GM12878 (cell line): Measurements from ENCODE around the gene IFI35. TPM values are rescaled to one million over a fixed set of nuclear protein-coding genes. Genes with fewer than 3 reads are reported as not detected.

Experiments
- BACH1 ChIP-seq: fragments of 450-650 bp; IDR thresholded peaks from 2 replicates; pipeline ENCODE4 v1.6.1; 2017; ENCODE audit warnings: mild to moderate bottlenecking, borderline replicate concordance
- BHLHE40 ChIP-seq, 2 experiments: fragments of 450-650 bp in 1 of 2; IDR thresholded peaks; 2 replicates each; pipeline ENCODE4 v1.6.1; 2011 to 2017; ENCODE audit warnings: low read depth in 2 of 2, borderline replicate concordance in 1 of 2, improper control_type of control experiment in 1 of 2, low read length in 1 of 2, mild to moderate bottlenecking in 1 of 2
- CBX3 ChIP-seq: fragments of 200-600 bp; sonication (generic); IDR thresholded peaks from 2 replicates; pipeline ENCODE4 v1.6.1; 2016; ENCODE audit warnings: low read depth, borderline replicate concordance
- CHD4 ChIP-seq: fragments of 200-600 bp; sonication (generic); IDR thresholded peaks from 2 replicates; pipeline ENCODE4 v1.6.1; 2016; ENCODE audit warnings: mild to moderate bottlenecking
- DPF2 ChIP-seq: fragments of 450-650 bp; IDR thresholded peaks from 2 replicates; pipeline ENCODE4 v1.6.1; 2017; ENCODE audit warnings: mild to moderate bottlenecking
- ESRRA ChIP-seq: IDR thresholded peaks from 2 replicates; pipeline ENCODE4 v1.6.1; 2012; ENCODE audit warnings: mild to moderate bottlenecking, low read length, improper control_type of control experiment
- FOXK2 ChIP-seq: fragments of 450-650 bp; IDR thresholded peaks from 2 replicates; pipeline ENCODE4 v1.6.1; 2017; ENCODE audit warnings: mild to moderate bottlenecking, moderate library complexity
- HCFC1 ChIP-seq: fragments of 150-350 bp; IDR thresholded peaks from 2 replicates; pipeline ENCODE4 v1.6.1; 2014; ENCODE audit warnings: low read length
- JUND ChIP-seq: IDR thresholded peaks from 2 replicates; pipeline ENCODE4 v1.6.1; 2012; ENCODE audit warnings: low read depth, mild to moderate bottlenecking, low read length, improper control_type of control experiment, moderate library complexity
- MXI1 ChIP-seq: fragments of 150-350 bp; IDR thresholded peaks from 2 replicates; pipeline ENCODE4 v1.6.1; 2011; ENCODE audit warnings: low read depth, mild to moderate bottlenecking, inconsistent platforms, low read length, improper control_type of control experiment
- NFIC ChIP-seq: IDR thresholded peaks from 2 replicates; pipeline ENCODE4 v1.6.1; 2012; ENCODE audit warnings: low read depth, mild to moderate bottlenecking, inconsistent platforms, low read length, moderate library complexity
- NR2C2 ChIP-seq: IDR thresholded peaks from 2 replicates; pipeline ENCODE4 v1.6.1; 2011; ENCODE audit warnings: borderline replicate concordance, low read depth; ENCODE audit not compliant: control insufficient read depth, insufficient read length
- RELA ChIP-seq: fragments of 450-650 bp; IDR thresholded peaks from 2 replicates; pipeline ENCODE4 v1.8.0; 2014; ENCODE audit warnings: borderline replicate concordance; ENCODE audit not compliant: partially characterized antibody
- SMAD5 ChIP-seq: IDR thresholded peaks from 2 replicates; pipeline ENCODE4 v1.6.1; 2016; ENCODE audit warnings: antibody characterized with exemption, low read depth
- SMARCA5 ChIP-seq: fragments of 450-650 bp; IDR thresholded peaks from 2 replicates; pipeline ENCODE4 v1.6.1; 2017; ENCODE audit warnings: mild to moderate bottlenecking
- TCF3 ChIP-seq: IDR thresholded peaks from 2 replicates; pipeline ENCODE4 v1.6.1; 2012; ENCODE audit warnings: low read depth, mild to moderate bottlenecking, low read length, borderline replicate concordance; ENCODE audit not compliant: insufficient read depth
- ZBED1 ChIP-seq: IDR thresholded peaks from 2 replicates; pipeline ENCODE4 v1.6.1; 2016; ENCODE audit warnings: borderline replicate concordance
- polyA plus RNA-seq, 11 experiments: library from polyadenylated mRNA; depleted of rRNA in 4 of 11; unstranded in 6 of 11; stranded (reverse) in 5 of 11; fragments of >200 nt; fragmentation: Nextera tagmentation in 4 of 11; fragmentation: Illumina TruSeq in 1 of 11; extraction: Ambion mirVana in 4 of 11; extraction: Trizol in 1 of 11; gene quantifications; 1 replicate in 1 of 11; 2 replicates in 10 of 11; pipeline versions ENCODE4 v1.2.1 to v1.2.3, GENCODE V29; 2011 to 2016; ENCODE audit warnings: inconsistent platforms in 2 of 11, missing spikeins in 2 of 11, low read depth in 1 of 11
- total RNA-seq, 4 experiments: library from RNA; depleted of rRNA in 3 of 4; stranded (reverse); fragments of >200 nt in 3 of 4; fragmentation: Illumina TruSeq in 1 of 4; extraction: Trizol in 1 of 4; gene quantifications; 2 replicates each; pipeline versions ENCODE4 v1.2.1 to v1.2.3, GENCODE V29; 2013 to 2021
- TF ChIP-seq, protein P1 (sequence below): IDR thresholded peaks from 2 replicates; pipeline ENCODE4 v1.6.1; 2011; ENCODE audit warnings: mild to moderate bottlenecking, low read depth, low read length, moderate library complexity; ENCODE audit not compliant: insufficient replicate concordance
- TF ChIP-seq, protein P2 (sequence below): fragments of 450-650 bp; IDR thresholded peaks from 2 replicates; pipeline ENCODE4 v1.6.1; 2016; ENCODE audit warnings: mild to moderate bottlenecking, moderate library complexity, borderline replicate concordance
- TF ChIP-seq, protein P3 (sequence below): fragments of 450-650 bp; IDR thresholded peaks from 2 replicates; pipeline ENCODE4 v1.6.1; 2017; ENCODE audit warnings: low read depth, mild to moderate bottlenecking, moderate library complexity
- TF ChIP-seq, protein P4 (sequence below): fragments of 450-650 bp; IDR thresholded peaks from 2 replicates; pipeline ENCODE4 v1.6.1; 2018; ENCODE audit warnings: mild to moderate bottlenecking, low read depth, moderate library complexity; ENCODE audit not compliant: partially characterized antibody

IFI35 gene
- total and polyA plus RNA-seq, 10 of the 15 experiments (the other 5 are each of a cell fraction or from before 2014, with no cell fraction given): 18.4 to 92.2 (median 65.3) TPM

DNA sequence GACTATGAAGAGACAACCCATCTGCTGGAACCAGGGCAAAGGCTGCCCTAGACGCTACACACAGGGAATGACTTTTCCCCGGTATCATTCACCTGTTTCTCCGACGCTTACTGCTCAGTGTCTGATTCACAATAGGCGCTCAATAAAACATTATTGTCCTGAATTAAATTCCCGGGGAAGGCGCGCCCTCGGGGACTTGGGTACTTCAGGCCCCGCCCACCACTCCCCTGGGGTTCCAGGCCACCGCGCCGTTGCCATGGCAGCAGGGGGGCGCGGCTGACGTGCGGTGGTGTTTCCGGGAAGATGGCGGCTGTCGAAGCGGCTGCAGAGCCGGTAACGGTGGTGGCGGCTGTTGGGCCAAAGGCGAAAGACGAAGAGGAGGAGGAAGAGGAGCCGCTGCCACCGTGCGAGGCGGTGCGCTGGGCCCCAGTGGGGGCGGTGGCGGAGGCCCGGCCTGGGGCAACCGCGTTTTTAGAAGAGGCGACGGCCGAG lies 26.3 kb upstream of the IFI35 start, which contains the start of gene RUNDC1 (continued):
- TF ChIP-seq, protein P1, sequence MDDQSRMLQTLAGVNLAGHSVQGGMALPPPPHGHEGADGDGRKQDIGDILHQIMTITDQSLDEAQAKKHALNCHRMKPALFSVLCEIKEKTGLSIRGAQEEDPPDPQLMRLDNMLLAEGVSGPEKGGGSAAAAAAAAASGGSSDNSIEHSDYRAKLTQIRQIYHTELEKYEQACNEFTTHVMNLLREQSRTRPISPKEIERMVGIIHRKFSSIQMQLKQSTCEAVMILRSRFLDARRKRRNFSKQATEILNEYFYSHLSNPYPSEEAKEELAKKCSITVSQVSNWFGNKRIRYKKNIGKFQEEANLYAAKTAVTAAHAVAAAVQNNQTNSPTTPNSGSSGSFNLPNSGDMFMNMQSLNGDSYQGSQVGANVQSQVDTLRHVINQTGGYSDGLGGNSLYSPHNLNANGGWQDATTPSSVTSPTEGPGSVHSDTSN: no peak
- TF ChIP-seq BACH1 (no peak), JUND (0 out of 2 replicates have a peak, but pooled peaks have one; percentile 3), HCFC1 (peak; percentile 45; the same call in 1 of the 2 replicates), MXI1 (peak; percentile 82), SMAD5 (0 out of 2 replicates have a peak, but pooled peaks have one; percentile 29), BHLHE40 (IDR thresholded peaks at IDR 0.05; ENCODE audit: borderline replicate concordance in 1 of 2, low read depth in 2 of 2, low read length in 1 of 2) (0 out of 4 replicates have a peak, but pooled peaks of 1 of the 2 experiments have one; percentile 36), DPF2 (peak; percentile 77), ZBED1 (no peak), SMARCA5 (peak; percentile 73), NR2C2 (no peak), TCF3 (no peak), RELA (peak; percentile 35), FOXK2 (no peak), CHD4 (no peak), CBX3 (no peak), ESRRA (no peak), NFIC (no peak)
- TF ChIP-seq, protein P2, sequence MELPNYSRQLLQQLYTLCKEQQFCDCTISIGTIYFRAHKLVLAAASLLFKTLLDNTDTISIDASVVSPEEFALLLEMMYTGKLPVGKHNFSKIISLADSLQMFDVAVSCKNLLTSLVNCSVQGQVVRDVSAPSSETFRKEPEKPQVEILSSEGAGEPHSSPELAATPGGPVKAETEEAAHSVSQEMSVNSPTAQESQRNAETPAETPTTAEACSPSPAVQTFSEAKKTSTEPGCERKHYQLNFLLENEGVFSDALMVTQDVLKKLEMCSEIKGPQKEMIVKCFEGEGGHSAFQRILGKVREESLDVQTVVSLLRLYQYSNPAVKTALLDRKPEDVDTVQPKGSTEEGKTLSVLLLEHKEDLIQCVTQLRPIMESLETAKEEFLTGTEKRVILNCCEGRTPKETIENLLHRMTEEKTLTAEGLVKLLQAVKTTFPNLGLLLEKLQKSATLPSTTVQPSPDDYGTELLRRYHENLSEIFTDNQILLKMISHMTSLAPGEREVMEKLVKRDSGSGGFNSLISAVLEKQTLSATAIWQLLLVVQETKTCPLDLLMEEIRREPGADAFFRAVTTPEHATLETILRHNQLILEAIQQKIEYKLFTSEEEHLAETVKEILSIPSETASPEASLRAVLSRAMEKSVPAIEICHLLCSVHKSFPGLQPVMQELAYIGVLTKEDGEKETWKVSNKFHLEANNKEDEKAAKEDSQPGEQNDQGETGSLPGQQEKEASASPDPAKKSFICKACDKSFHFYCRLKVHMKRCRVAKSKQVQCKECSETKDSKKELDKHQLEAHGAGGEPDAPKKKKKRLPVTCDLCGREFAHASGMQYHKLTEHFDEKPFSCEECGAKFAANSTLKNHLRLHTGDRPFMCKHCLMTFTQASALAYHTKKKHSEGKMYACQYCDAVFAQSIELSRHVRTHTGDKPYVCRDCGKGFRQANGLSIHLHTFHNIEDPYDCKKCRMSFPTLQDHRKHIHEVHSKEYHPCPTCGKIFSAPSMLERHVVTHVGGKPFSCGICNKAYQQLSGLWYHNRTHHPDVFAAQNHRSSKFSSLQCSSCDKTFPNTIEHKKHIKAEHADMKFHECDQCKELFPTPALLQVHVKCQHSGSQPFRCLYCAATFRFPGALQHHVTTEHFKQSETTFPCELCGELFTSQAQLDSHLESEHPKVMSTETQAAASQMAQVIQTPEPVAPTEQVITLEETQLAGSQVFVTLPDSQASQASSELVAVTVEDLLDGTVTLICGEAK: peak; percentile 49; the same call in 1 of the 2 replicates
- TF ChIP-seq, protein P3, sequence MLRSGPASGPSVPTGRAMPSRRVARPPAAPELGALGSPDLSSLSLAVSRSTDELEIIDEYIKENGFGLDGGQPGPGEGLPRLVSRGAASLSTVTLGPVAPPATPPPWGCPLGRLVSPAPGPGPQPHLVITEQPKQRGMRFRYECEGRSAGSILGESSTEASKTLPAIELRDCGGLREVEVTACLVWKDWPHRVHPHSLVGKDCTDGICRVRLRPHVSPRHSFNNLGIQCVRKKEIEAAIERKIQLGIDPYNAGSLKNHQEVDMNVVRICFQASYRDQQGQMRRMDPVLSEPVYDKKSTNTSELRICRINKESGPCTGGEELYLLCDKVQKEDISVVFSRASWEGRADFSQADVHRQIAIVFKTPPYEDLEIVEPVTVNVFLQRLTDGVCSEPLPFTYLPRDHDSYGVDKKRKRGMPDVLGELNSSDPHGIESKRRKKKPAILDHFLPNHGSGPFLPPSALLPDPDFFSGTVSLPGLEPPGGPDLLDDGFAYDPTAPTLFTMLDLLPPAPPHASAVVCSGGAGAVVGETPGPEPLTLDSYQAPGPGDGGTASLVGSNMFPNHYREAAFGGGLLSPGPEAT: peak; percentile 68; the same call in 1 of the 2 replicates
- TF ChIP-seq, protein P4, sequence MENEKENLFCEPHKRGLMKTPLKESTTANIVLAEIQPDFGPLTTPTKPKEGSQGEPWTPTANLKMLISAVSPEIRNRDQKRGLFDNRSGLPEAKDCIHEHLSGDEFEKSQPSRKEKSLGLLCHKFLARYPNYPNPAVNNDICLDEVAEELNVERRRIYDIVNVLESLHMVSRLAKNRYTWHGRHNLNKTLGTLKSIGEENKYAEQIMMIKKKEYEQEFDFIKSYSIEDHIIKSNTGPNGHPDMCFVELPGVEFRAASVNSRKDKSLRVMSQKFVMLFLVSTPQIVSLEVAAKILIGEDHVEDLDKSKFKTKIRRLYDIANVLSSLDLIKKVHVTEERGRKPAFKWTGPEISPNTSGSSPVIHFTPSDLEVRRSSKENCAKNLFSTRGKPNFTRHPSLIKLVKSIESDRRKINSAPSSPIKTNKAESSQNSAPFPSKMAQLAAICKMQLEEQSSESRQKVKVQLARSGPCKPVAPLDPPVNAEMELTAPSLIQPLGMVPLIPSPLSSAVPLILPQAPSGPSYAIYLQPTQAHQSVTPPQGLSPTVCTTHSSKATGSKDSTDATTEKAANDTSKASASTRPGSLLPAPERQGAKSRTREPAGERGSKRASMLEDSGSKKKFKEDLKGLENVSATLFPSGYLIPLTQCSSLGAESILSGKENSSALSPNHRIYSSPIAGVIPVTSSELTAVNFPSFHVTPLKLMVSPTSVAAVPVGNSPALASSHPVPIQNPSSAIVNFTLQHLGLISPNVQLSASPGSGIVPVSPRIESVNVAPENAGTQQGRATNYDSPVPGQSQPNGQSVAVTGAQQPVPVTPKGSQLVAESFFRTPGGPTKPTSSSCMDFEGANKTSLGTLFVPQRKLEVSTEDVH: peak; percentile 21
